ENCODE measurements around the gene ILF2.

The ILF2 gene

GRCh38 chr1:153627715-153628626, 42.8 kb downstream of the ILF2 start, which contains the start of gene S100A1:
Gene S100A1, plus strand, starts transcription at chr1:153628434. Its CDS starts 2,088 bp downstream, at chr1:153630522.
- DNase-seq (ENCODE audit: low read depth in 2 of 2), result no peak

GRCh38 chr1:153626904-153627714, 43.7 kb downstream of the ILF2 start, which contains the start of gene S100A13:
Gene S100A13, minus strand, starts transcription at chr1:153627505. Its CDS starts 1,033 bp downstream, at chr1:153626472.
- DNase-seq (ENCODE audit: low read depth in 2 of 2), result no peak

- DNase-seq (ENCODE audit: low read depth in 2 of 2), result no peak
Measured at GRCh38 chr1:153626477-153626903, 44.3 kb downstream of the ILF2 start.

- no peak for DNase-seq (ENCODE audit: low read depth in 2 of 2)
Measured at GRCh38 chr1:153624965-153625611, 45.7 kb downstream of the ILF2 start.

GRCh38 chr1:153623101-153623500, 47.7 kb downstream of the ILF2 start:
- DNase-seq (ENCODE audit: low read depth in 2 of 2), result no peak

GRCh38 chr1:153619171-153619570, 51.6 kb downstream of the ILF2 start:
- no peak for DNase-seq (ENCODE audit: low read depth in 2 of 2)

GRCh38 chr1:153617663-153618062, 53.1 kb downstream of the ILF2 start:
- DNase-seq (ENCODE audit: low read depth in 2 of 2), result peak in 1 of 2 donors; percentile 61

GRCh38 chr1:153616917-153617311, 53.9 kb downstream of the ILF2 start:
- DNase-seq (ENCODE audit: low read depth in 2 of 2), result no peak

GRCh38 chr1:153616144-153616916, 54.5 kb downstream of the ILF2 start, which contains the start of gene S100A14:
Gene S100A14, minus strand, starts transcription at chr1:153616325. Its CDS starts 467 bp downstream, at chr1:153615858.
- no peak for DNase-seq (ENCODE audit: low read depth in 2 of 2)

- no peak for DNase-seq (ENCODE audit: low read depth in 2 of 2)
Measured at GRCh38 chr1:153615406-153615805, 55.4 kb downstream of the ILF2 start.

GRCh38 chr1:153614906-153615305, 55.9 kb downstream of the ILF2 start:
- DNase-seq (ENCODE audit: low read depth in 2 of 2), result no peak

- no peak for DNase-seq (ENCODE audit: low read depth in 2 of 2)
Measured at GRCh38 chr1:153614189-153614900, 56.4 kb downstream of the ILF2 start.

- DNase-seq (ENCODE audit: low read depth in 2 of 2), result no peak
Measured at GRCh38 chr1:153613406-153613805, 57.4 kb downstream of the ILF2 start.

GRCh38 chr1:153612755-153613331, 58.0 kb downstream of the ILF2 start, which contains the start of gene S100A16:
Gene S100A16, minus strand, starts transcription at chr1:153613137. Its CDS starts 4,986 bp downstream, at chr1:153608151.
- no peak for DNase-seq (ENCODE audit: low read depth in 2 of 2)

GRCh38 chr1:153612111-153612754, 58.6 kb downstream of the ILF2 start:
- DNase-seq (ENCODE audit: low read depth in 2 of 2), result no peak

All from stimulated activated CD8-positive, alpha-beta memory T cell treated with anti-CD3 and anti-CD28 coated beads, Interleukin-7, amount 100 ng/mL, for 4 hours (primary cell).